HG03565 (cell line): ENCODE results near the gene PADI2.
"Not testable (repeated sequence)": the region's sequence is repeated elsewhere in the genome, so short reads cannot be mapped to it uniquely, and the experiment has no call there.

Experiments used
- ATAC-seq: cut with Tn5 transposase; IDR thresholded peaks from one replicate; pipeline ENCODE4 v1.9.1; 2021; ENCODE audit warnings: mild to moderate bottlenecking, moderate library complexity; ENCODE audit not compliant: unreplicated experiment

Gene PADI2

DNA sequence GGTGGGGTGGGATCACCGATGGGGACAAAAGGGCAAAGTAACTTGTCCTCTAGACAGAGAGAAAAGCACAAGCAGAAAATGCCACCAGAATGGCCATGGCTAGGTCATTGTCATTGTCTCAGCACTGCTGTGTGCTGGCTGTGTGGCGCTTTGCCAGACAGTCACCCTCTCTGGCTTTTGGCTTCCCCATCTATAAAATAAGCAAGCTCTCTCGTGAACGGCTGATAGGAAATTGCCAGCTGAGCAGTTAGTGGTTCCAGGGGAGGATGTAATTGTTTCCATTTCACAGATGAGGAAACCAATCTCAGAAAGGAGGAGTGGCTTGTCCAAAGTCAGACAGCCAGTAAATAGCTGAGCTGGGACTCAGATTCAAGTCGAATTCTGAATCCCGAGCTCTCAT, 32.5 kb downstream of the PADI2 start:
- ATAC-seq, result no peak

GRCh38 chr1:17084787-17085186, 34.5 kb downstream of the PADI2 start:
- ATAC-seq, result no peak

GRCh38 chr1:17082761-17083160, 36.5 kb downstream of the PADI2 start:
- no peak for ATAC-seq

- no peak for ATAC-seq
Measured at GRCh38 chr1:17081439-17081838, 37.8 kb downstream of the PADI2 start.

DNA sequence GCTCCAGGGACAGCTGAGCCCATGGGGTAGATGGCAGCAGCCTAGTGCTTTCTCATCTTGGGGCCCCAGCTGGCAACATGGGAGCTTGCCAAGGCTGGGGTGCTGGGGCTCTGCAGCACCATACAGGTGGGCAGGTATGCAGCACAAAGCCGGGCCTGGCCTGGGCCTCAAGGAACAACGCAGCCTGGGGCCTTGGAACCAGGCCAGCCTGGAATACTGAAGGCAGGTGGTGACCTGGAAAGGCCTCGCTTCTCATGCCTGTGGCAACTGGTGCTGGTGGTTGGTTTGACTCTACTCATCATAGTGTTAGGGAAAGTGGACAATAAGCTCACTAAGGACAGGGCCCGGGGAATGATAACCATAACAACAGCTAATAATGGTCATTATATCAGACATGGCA, 38.4 kb downstream of the PADI2 start:
- ATAC-seq, result no peak

DNA sequence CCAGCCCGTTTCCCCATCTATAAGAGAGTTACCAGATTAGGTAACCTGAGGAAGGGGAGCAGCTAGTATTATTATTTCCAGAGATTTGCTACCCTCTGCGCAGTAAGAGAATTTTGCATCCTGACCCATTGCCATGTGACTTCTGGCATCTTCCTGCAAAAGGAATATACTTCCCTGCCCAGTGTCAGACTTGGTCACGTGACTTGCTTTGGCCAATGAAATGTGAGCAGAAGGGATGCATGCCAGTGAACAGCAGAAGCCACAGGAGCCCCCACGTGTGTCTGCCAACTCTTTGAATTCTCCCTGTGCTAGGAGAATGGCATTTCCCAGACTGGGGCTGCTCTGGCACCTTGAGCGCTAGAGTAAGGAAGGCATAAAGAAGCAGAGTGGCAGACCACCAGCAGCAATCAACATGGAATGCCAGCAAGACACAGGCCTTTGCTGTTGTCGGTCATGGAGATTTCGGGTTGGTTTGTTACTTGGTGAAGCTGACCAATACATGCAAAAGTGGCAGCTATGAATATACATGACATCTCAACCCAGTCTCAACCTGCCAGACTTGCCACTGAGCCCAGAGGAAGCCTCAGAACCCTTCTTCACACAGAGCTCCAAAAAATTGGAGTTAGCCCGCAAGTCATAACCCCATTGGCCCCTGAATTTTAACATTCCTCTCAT, 39.0 kb downstream of the PADI2 start:
- no peak for ATAC-seq

GRCh38 chr1:17078991-17079868, 40.0 kb downstream of the PADI2 start:
- no peak for ATAC-seq

- no peak for ATAC-seq
Measured at GRCh38 chr1:17075470-17076255, 43.6 kb downstream of the PADI2 start.

DNA sequence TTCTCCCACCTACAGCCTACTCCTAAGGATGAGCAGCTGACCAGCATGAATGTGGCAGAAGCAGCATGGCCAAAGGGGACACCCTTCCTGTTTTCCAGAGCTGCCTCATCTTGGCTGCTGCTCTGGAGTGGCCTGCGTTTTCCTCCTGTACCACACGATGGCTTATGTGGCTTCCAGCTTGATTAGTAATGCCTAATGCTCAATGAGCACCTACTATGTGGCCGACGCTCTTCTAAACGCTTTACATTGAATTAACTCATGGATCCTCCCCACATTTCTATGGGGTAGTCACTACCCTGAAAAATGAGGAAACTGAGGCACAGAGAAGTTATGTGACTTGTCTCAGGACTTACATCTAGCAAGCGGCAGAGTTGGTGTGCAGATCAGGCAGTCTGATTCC, 47.5 kb downstream of the PADI2 start:
- ATAC-seq, result no peak

DNA sequence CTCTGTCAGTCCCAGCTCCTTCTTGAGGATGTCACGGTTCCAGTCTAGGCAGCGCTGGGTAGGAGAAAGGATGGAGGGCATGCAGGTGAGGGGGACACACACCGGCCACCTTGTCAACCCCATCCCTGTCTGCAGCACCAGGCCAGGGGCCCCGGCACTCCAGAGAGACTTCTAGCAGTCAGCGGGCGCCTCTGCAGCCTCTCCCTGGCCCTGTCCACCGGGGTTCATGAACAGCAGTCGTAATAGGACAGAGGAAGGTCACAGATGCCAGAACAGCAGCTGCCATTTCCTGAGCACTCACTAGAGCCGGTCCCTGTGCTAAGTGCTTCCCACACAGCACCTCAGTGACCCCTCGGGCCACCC, 49.1 kb downstream of the PADI2 start:
- ATAC-seq, result no peak

DNA sequence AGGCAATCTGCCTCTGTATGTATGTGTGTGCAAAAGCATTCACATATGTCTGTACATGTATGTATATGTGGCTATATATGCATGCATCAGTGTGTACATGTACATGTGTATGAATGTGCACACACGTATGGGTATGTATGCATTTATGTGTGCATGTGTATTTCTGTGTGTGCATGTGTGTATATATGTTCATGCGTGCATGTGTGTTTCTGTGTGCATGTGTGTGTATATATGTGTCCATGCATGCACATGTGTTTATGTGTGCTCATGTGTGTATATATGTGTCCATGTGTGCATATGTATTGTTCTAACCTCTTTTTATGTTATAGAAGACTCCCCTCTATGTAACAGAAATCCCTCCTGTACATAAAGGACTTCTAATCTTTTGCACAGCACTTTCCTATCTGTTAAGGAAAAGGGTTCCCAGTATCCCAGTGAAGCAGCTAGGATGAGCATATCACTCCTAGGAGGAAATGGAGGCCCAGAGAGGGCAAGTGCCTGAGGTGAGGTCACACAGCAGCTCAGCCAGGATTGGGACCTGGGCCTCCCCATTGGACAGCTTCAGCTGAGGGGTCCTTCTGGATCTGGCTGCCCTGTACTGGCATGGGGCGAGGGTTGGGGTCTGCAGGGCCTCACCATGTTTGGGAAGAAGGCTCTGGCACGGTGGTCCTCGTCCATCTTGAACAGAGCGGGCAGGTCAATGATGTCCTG, 49.6 kb downstream of the PADI2 start:
- no peak for ATAC-seq

DNA sequence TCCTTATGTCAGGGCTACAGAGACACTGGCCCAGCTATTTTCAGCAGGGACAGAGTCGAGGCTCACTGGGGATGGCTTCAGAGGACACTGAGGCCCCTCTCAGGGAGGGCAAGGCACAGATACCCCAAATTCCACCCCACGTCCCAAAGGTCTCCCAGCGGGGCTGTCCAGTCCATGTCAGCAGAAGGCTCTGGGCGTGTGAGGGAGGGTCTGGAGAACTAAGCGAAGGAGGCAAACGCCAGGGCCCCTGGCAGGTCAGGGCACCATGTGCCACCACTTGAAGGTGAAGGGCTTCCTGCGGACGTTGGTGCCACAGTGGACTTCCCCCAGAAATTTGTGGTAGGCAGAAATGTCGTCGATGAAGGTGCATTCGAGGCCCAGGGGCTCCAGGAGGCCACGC, 50.5 kb downstream of the PADI2 start:
- ATAC-seq, result no peak

- no peak for ATAC-seq
Measured at GRCh38 chr1:17067465-17068240, 51.6 kb downstream of the PADI2 start.

GRCh38 chr1:17067069-17067426, 52.2 kb downstream of the PADI2 start:
- no peak for ATAC-seq

DNA sequence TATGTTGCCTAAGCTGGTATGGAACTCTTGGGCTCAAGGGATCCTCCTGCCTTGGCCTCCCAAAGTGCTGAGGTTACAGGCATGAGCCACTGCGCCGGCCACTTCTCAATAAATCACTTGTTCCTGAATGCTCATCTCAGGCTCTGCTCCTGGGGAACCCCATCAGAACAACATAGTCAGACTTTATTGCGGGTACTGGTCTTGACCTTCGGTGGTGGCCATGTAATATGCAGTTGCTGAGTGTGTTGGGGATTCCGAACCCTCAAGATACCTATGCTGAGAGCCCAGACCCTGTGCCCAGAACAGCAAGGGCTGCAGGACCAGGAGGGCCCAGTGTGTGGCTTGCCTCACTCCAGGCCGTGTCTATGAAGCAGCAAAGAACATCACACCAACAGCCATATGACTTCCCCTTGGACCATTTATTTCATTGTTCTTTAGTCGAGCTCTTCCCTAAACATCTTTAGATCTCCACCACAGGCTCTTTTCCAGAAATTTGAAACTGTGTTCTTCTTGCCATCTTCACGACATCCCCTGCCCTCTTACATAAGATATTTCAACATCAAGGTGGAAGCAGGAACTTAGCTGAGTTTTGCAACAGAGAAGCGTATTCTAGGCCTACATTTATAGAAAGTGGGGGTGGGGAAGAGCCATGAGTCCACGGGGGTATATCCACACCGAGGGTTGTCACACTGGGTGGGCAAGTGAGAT, 52.7 kb downstream of the PADI2 start:
- no peak for ATAC-seq

GRCh38 chr1:17065666-17066065, 53.6 kb downstream of the PADI2 start:
- ATAC-seq, result no peak

GRCh38 chr1:17062751-17063150, 56.5 kb downstream of the PADI2 start:
- ATAC-seq, result not testable (repeated sequence)

DNA sequence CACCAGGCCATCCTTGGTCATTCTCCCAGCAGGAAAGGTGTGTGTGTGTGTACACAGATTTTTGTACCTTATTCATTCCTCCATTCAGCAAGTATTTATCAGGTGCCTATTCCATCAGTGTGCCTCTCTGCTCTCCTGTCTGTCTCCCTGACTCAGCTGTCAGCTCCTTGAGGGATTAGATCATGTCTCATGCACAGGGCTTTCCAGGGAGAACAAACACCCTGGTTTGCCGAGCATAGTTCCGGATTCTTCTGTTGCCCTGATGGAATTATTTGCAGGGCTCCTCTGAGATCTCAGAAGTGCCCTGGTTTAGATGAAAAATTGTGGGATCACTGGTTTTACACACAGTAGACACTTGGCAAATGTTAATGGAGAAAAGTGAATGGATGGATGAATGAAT, 57.4 kb downstream of the PADI2 start:
- ATAC-seq, result no peak

GRCh38 chr1:17061486-17061885, 57.8 kb downstream of the PADI2 start:
- ATAC-seq, result no peak

DNA sequence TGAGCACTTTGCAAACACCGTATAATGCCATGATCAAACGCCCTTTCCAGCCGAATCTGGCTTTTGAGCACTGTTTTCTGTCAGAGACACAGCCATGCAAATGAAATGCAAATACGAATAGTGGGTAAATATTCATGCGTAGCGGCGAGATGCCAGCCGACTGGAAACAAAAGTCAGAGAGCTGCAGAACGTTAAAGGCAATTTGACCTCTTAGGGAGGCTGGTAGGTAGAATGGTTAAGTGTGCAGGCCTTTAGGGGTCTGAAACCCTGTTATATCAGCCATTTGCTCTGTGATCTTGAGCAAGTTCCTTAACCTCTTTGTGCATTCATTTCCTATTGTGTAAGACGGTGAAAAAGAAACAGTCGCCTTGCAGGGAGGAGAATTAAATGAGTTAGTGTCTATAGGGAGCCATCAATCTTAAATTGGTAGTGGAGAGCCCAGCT, 58.9 kb downstream of the PADI2 start:
- ATAC-seq, result no peak
